ENCODE measurements around the gene SGPP2. TPM values are rescaled to one million over a fixed set of nuclear protein-coding genes. Genes with fewer than 3 reads are reported as not detected.

The SGPP2 gene
- polyA plus RNA-seq, 3 donors: not detected

DNA sequence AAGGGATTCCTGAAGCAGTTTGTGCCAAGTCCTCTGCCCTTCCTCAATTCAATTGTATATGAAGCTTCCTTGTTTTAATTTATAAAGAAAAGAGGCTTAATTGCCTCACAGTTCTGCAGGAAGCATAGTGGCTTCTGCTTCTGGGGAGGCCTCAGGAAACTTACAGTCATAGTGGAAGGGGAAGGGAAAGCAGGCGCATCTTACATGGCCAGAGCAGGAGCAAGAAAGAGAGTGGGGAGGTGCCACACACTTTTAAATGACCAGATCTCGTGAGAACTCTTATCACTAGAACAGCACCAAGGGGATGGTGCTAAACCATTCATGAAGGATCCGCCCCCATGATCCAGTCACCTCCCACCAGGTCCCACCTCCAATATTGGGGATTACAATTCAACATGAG, 114.2 kb downstream of the SGPP2 start:
- H3K27me3 ChIP-seq (ENCODE audit: control insufficient read depth in 2 of 2, insufficient read depth in 2 of 2, low read length in 2 of 2): peaks cover 0 to 5% of the 10 kb centered on the region in 2 donors
- Mint-ChIP-seq H3K36me3 (no peaks in the 10 kb centered on the region), H3K27ac (no peak overlapping the region), H3K9me3 (peaks cover 6 to 16% (median 9%) of the 10 kb centered on the region in 7 donors), H3K4me3 (no peak overlapping the region), H3K4me1 (peaks cover 4% of the 10 kb centered on the region), H3K27me3 (ENCODE audit: low read depth in 3 of 3) (peaks cover 8 to 10% (median 8%) of the 10 kb centered on the region in 3 donors)
- no peak overlapping the region for H2AFZ ChIP-seq (ENCODE audit: insufficient read depth, low read depth, low read length, poor library complexity, severe bottlenecking)
- no peak for TF ChIP-seq CTCF (IDR thresholded peaks at IDR 0.05)
- H3K79me2 ChIP-seq (ENCODE audit: insufficient read depth, low read length): no peaks in the 10 kb centered on the region
- H3K4me1 ChIP-seq (ENCODE audit: control insufficient read depth in 1 of 2, insufficient read depth in 2 of 2, low read length in 2 of 2): no peaks in the 10 kb centered on the region
- no peak overlapping the region for H3K4me2 ChIP-seq (replicated peaks; ENCODE audit: extremely low read depth, low read length, poor library complexity, severe bottlenecking)
- no peaks in the 10 kb centered on the region for H3K36me3 ChIP-seq (replicated peaks in 1 of 2; ENCODE audit: control insufficient read depth in 1 of 2, insufficient read depth in 2 of 2, low read length in 2 of 2)
- DNase-seq: no peak
- H4K20me1 ChIP-seq (ENCODE audit: insufficient read depth, low read length): no peaks in the 10 kb centered on the region
- intact Hi-C loops (cut with micrococcal nuclease): no loop called here
- no peak overlapping the region for H3K9ac ChIP-seq (ENCODE audit: insufficient read depth, low read length, poor library complexity, severe bottlenecking)
- H3K27ac ChIP-seq (ENCODE audit: low read depth in 1 of 2, low read length in 2 of 2): no peak overlapping the region
- H3K9me3 ChIP-seq (replicated peaks in 1 of 2; ENCODE audit: control insufficient read depth in 1 of 2, insufficient read depth in 1 of 2, low read length in 2 of 2): peaks cover 6 to 11% of the 10 kb centered on the region in 2 donors
- 69% methylated on average over 2 of the region's 3 CpGs for WGBS (ENCODE audit: insufficient coverage)
- H3K4me3 ChIP-seq (replicated peaks in 1 of 3; ENCODE audit: low read depth in 2 of 3, low read length in 3 of 3): no peak overlapping the region

- intact Hi-C loops (cut with micrococcal nuclease): no loop called here
- H3K4me3 Mint-ChIP-seq: no peak overlapping the region
- H4K20me1 ChIP-seq (ENCODE audit: insufficient read depth, low read length): no peaks in the 10 kb centered on the region
- TF ChIP-seq CTCF (IDR thresholded peaks at IDR 0.05): no peak
- no peaks in the 10 kb centered on the region for H3K36me3 Mint-ChIP-seq
- no peak overlapping the region for H3K4me2 ChIP-seq (replicated peaks; ENCODE audit: extremely low read depth, low read length, poor library complexity, severe bottlenecking)
- H3K27ac ChIP-seq (ENCODE audit: low read depth in 1 of 2, low read length in 2 of 2): no peak overlapping the region
- H3K4me1 ChIP-seq (ENCODE audit: control insufficient read depth in 1 of 2, insufficient read depth in 2 of 2, low read length in 2 of 2): no peaks in the 10 kb centered on the region
- peaks cover 13 to 15% of the 10 kb centered on the region in 2 donors for H3K27me3 ChIP-seq (ENCODE audit: control insufficient read depth in 2 of 2, insufficient read depth in 2 of 2, low read length in 2 of 2)
- no peak overlapping the region for H2AFZ ChIP-seq (ENCODE audit: insufficient read depth, low read depth, low read length, poor library complexity, severe bottlenecking)
- H3K36me3 ChIP-seq (replicated peaks in 1 of 2; ENCODE audit: control insufficient read depth in 1 of 2, insufficient read depth in 2 of 2, low read length in 2 of 2): no peaks in the 10 kb centered on the region
- no peak overlapping the region for H3K4me3 ChIP-seq (replicated peaks in 1 of 3; ENCODE audit: low read depth in 2 of 3, low read length in 3 of 3)
- H3K9me3 Mint-ChIP-seq: peaks cover 0 to 4% (median 0%) of the 10 kb centered on the region in 7 donors
- H3K79me2 ChIP-seq (ENCODE audit: insufficient read depth, low read length): no peaks in the 10 kb centered on the region
- H3K27me3 Mint-ChIP-seq (ENCODE audit: low read depth in 3 of 3): peaks cover 8 to 17% (median 15%) of the 10 kb centered on the region in 3 donors
- WGBS (ENCODE audit: insufficient coverage): no CpG with 5 or more reads among the region's 1 CpG
- H3K4me1 Mint-ChIP-seq: no peaks in the 10 kb centered on the region
- no peak for DNase-seq
- H3K27ac Mint-ChIP-seq: no peak overlapping the region
- no peaks in the 10 kb centered on the region for H3K9me3 ChIP-seq (replicated peaks in 1 of 2; ENCODE audit: control insufficient read depth in 1 of 2, insufficient read depth in 1 of 2, low read length in 2 of 2)
- H3K9ac ChIP-seq (ENCODE audit: insufficient read depth, low read length, poor library complexity, severe bottlenecking): no peak overlapping the region
Measured at GRCh38 chr2:222544661-222545060, 120.3 kb downstream of the SGPP2 start.
